Activated T-cell treated with anti-CD3 and anti-CD28 coated beads, Interleukin-2, amount 50 U/mL, for 4 hours (primary cell): Measurements from ENCODE around the gene INSRR. TPM values are rescaled to one million over a fixed set of nuclear protein-coding genes. Genes with fewer than 3 reads are reported as not detected.

Experiments
- ATAC-seq, 2 donors: fragments of 200-7000 bp; cut with Tn5 transposase; one replicate each; pipeline ENCODE4 v1.10.0; 2021
- DNase-seq: peaks from one replicate; pipeline ENCODE4 v3.0.0-alpha.2; 2020
- H3K27me3 Mint-ChIP-seq: one replicate; pipeline ENCODE4 v1.8.0; 2021; ENCODE audit warnings: low read depth, mixed read lengths
- H3K36me3 Mint-ChIP-seq: one replicate; pipeline ENCODE4 v1.8.0; 2022; ENCODE audit warnings: mixed read lengths; ENCODE audit not compliant: insufficient read depth
- H3K4me1 Mint-ChIP-seq: one replicate; pipeline ENCODE4 v1.8.0; 2021; ENCODE audit warnings: low read depth, mixed read lengths
- H3K4me3 Mint-ChIP-seq: one replicate; pipeline ENCODE4 v1.8.0; 2021; ENCODE audit warnings: mild to moderate bottlenecking, moderate library complexity, mixed read lengths
- H3K9me3 Mint-ChIP-seq: one replicate; pipeline ENCODE4 v1.8.0; 2021; ENCODE audit warnings: mixed read lengths
- total RNA-seq, 3 donors: library from RNA; stranded (reverse); gene quantifications; one replicate each; pipeline ENCODE4 v1.2.1, GENCODE V29; 2021

The INSRR gene
- total RNA-seq, 3 donors from 2014 or later = 0.11 TPM; not detected in 2

GRCh38 chr1:156898161-156898566 lies 39.2 kb upstream of the INSRR start:
- Mint-ChIP-seq H3K4me1 (peaks cover 6% of the 10 kb centered on the region), H3K27me3 (peaks cover 48% of the 10 kb centered on the region), H3K4me3 (no peak overlapping the region), H3K36me3 (no peaks in the 10 kb centered on the region), H3K9me3 (no peaks in the 10 kb centered on the region)
- ATAC-seq (peak; percentile 19 to 30), DNase-seq (no peak)

GRCh38 chr1:156897078-156897825 lies 38.3 kb upstream of the INSRR start:
- peaks cover 54% of the 10 kb centered on the region for H3K27me3 Mint-ChIP-seq

DNA sequence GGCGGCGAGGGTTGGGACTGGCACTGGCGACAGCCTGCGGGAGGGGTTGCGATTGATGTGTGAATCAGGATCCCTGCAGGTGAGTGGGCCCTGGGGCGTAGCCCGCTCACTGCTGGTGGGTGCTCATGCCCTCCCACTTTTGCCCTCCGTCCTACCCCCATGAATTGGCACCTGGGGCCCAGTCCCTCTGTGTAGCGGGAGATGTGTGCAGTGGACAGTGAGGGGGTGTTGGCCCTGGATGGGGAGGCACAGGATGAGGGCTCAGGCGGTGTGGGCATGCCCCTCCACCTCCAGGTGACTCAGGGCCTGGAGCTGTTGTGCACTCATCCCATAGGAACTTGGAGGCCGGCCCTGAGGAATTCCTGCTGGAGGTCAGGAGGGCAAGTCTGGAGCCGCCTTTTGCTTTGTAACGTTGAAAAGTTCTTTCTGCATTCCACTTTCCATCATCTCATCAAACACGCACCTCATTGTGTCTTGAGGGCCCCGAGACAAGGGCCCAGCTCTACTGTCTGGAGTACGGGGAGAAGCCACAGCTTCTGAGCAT lies 37.6 kb upstream of the INSRR start:
- ATAC-seq (no peak), DNase-seq (no peak)
- Mint-ChIP-seq H3K36me3 (no peaks in the 10 kb centered on the region), H3K4me3 (no peak overlapping the region), H3K4me1 (peaks cover 10% of the 10 kb centered on the region), H3K9me3 (no peaks in the 10 kb centered on the region), H3K27me3 (peaks cover 56% of the 10 kb centered on the region)

More at GRCh38 chr1:156897078-156897825, 38.3 kb upstream of the INSRR start:
- DNase-seq (no peak), ATAC-seq (no peak)
- Mint-ChIP-seq H3K36me3 (no peaks in the 10 kb centered on the region), H3K9me3 (no peaks in the 10 kb centered on the region), H3K4me3 (no peak overlapping the region), H3K4me1 (peaks cover 10% of the 10 kb centered on the region)

GRCh38 chr1:156895927-156896326 lies 37.0 kb upstream of the INSRR start:
- Mint-ChIP-seq H3K4me3 (no peak overlapping the region), H3K27me3 (peaks cover 54% of the 10 kb centered on the region), H3K36me3 (no peaks in the 10 kb centered on the region), H3K9me3 (no peaks in the 10 kb centered on the region), H3K4me1 (peaks cover 10% of the 10 kb centered on the region)
- DNase-seq (no peak), ATAC-seq (no peak)

GRCh38 chr1:156895455-156895812 lies 36.5 kb upstream of the INSRR start:
- no peak overlapping the region for H3K4me3 Mint-ChIP-seq
- ATAC-seq = no peak

GRCh38 chr1:156894711-156895454 lies 36.0 kb upstream of the INSRR start:
- Mint-ChIP-seq H3K4me3 (no peak overlapping the region), H3K27me3 (peaks cover 55% of the 10 kb centered on the region), H3K36me3 (no peaks in the 10 kb centered on the region), H3K4me1 (peaks cover 10% of the 10 kb centered on the region), H3K9me3 (no peaks in the 10 kb centered on the region)
- DNase-seq = no peak
- ATAC-seq = no peak

More at GRCh38 chr1:156895455-156895812, 36.5 kb upstream of the INSRR start:
- Mint-ChIP-seq H3K9me3 (no peaks in the 10 kb centered on the region), H3K36me3 (no peaks in the 10 kb centered on the region), H3K4me1 (peaks cover 10% of the 10 kb centered on the region), H3K27me3 (peaks cover 54% of the 10 kb centered on the region)
- no peak for DNase-seq

- no peak overlapping the region for H3K4me3 Mint-ChIP-seq
- H3K9me3 Mint-ChIP-seq = no peaks in the 10 kb centered on the region
- peaks cover 58% of the 10 kb centered on the region for H3K27me3 Mint-ChIP-seq
- no peaks in the 10 kb centered on the region for H3K36me3 Mint-ChIP-seq
- peaks cover 10% of the 10 kb centered on the region for H3K4me1 Mint-ChIP-seq
- DNase-seq (no peak), ATAC-seq (no peak)
Measured at GRCh38 chr1:156894001-156894400, 35.1 kb upstream of the INSRR start.

DNA sequence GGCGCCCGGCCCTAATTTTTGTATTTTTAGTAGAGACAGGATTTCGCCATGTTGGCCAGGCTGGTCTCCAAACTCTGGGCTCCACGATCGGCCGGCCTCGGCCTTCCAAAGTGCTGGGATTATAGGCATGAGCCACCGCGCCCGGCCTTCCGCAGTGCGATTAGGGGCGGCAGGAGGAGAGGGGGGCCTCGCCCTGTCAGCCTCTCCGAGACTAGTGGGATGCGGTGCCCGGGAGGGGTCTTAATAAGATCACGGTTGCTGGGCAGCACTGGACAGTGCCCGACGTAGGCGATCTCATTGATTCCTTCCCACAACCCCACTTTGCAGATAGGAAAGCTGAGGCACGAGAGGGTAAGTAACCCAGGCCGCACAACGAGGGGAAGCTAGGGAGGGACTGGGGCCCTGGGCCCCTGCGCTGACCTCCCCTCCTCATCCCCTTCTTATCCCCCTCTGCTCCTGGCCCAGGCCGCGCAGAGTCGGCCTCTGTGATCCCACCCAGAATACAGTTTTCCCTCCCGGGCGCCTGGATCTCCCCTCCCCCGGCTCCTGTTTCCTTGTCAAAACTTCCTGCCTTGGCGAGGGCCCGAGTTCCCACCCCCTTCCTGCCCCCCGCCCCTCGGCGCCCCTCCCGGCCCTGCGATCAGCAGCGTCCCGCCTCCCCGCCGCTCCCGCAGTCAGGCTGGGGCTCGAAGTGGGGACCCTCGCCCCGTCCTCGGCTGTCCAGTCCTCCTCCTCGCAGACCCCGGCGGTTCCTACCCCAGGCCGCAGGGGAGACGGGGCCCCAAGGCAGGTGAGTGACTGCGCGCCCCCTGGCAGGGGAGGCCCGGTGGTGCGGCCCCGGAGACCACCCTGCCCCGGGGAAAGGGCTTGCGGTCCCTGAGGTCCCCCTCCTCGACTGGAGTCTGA lies 34.4 kb upstream of the INSRR start, which contains the start of gene PEAR1:
Gene PEAR1, plus strand, starts transcription at position 671 of the 906 bp plus-strand sequence. CDS start 10,209 bp downstream, outside the sequence.
- DNase-seq = no peak
- Mint-ChIP-seq H3K4me3 (peak within 1 kb of the TSS; percentile 54), H3K36me3 (no peaks in the 10 kb centered on the region), H3K4me1 (peaks cover 8% of the 10 kb centered on the region), H3K27me3 (peaks cover 55% of the 10 kb centered on the region), H3K9me3 (no peaks in the 10 kb centered on the region)
- no peak for ATAC-seq

- Mint-ChIP-seq H3K4me3 (peak overlapping the region; percentile 54), H3K4me1 (peaks cover 6% of the 10 kb centered on the region), H3K36me3 (no peaks in the 10 kb centered on the region), H3K9me3 (no peaks in the 10 kb centered on the region), H3K27me3 (peaks cover 60% of the 10 kb centered on the region)
- DNase-seq (peak; percentile 85), ATAC-seq (peak; percentile 96 to 97)
Measured at GRCh38 chr1:156892190-156893047, 33.5 kb upstream of the INSRR start.

GRCh38 chr1:156889802-156890580 lies 31.1 kb upstream of the INSRR start:
- ATAC-seq (no peak), DNase-seq (peak; percentile 49)
- no peaks in the 10 kb centered on the region for H3K36me3 Mint-ChIP-seq
- H3K9me3 Mint-ChIP-seq = no peaks in the 10 kb centered on the region
- H3K4me1 Mint-ChIP-seq = peaks cover 6% of the 10 kb centered on the region
- no peak overlapping the region for H3K4me3 Mint-ChIP-seq
- peaks cover 46% of the 10 kb centered on the region for H3K27me3 Mint-ChIP-seq

DNA sequence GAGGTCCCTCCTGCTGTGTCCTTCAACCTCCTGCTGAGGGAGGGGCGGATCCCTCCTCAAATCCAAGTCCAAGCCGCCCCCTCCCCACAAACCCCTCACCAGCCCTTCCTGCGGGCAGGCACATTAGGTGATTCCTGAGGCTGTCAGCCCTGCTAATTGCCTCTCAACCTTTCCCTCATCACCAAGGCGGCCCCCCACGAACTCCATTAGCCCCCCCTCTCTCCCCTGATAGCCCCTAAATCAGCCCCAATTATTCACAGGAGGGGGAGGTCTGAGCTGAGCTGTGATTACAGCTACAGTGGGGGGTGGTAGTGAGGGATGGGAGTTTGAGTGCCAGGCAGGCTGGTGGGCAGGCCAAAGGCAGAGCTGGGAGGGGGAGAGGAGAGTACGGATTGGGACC lies 28.8 kb upstream of the INSRR start:
- Mint-ChIP-seq H3K36me3 (no peaks in the 10 kb centered on the region), H3K27me3 (peaks cover 40% of the 10 kb centered on the region), H3K9me3 (no peaks in the 10 kb centered on the region), H3K4me1 (no peaks in the 10 kb centered on the region), H3K4me3 (no peak overlapping the region)
- DNase-seq (no peak), ATAC-seq (no peak)

- no peak for ATAC-seq
- Mint-ChIP-seq H3K9me3 (no peaks in the 10 kb centered on the region), H3K4me3 (no peak overlapping the region), H3K27me3 (peaks cover 41% of the 10 kb centered on the region), H3K36me3 (no peaks in the 10 kb centered on the region), H3K4me1 (no peaks in the 10 kb centered on the region)
- no peak for DNase-seq
Measured at GRCh38 chr1:156887317-156887716, 28.4 kb upstream of the INSRR start.
